GM12878 (cell line): ENCODE results near the gene TTC29. TPM values are rescaled to one million over a fixed set of nuclear protein-coding genes. Genes with fewer than 3 reads are reported as not detected.

Source experiments
- ATAC-seq: fragments of 200-7000 bp; cut with Tn5 transposase; 3 replicates; pipeline ENCODE4 v1.9.1; 2020; ENCODE audit warnings: mild to moderate bottlenecking, moderate library complexity
- BruUV-seq: library from RNA; stranded (reverse); fragments of 400-500 nt; replicated peaks from 2 replicates; lab custom pipeline; 2021; lab: Mats Ljungman, UMichigan
- CTCF ChIA-PET: fragments of 300-600 bp; sonication (Branson Sonifier 250); formaldehyde crosslinking; extraction: SDS; loops from one replicate; lab custom pipeline; 2021; ENCODE audit warnings: inconsistent platforms; lab: Yijun Ruan, JAX
- POLR2A ChIA-PET: fragments of 350-600 bp; formaldehyde crosslinking; extraction: SDS; loops from one replicate; lab custom pipeline; 2021; ENCODE audit warnings: inconsistent platforms; lab: Charles Lee
- RAD21 ChIA-PET: fragments of 300-600 bp; sonication (Branson Sonifier 250); formaldehyde crosslinking; loops from one replicate; lab custom pipeline; 2023; ENCODE audit warnings: antibody characterized with exemption; ENCODE audit not compliant: unreplicated experiment; lab: Charles Lee
- SMC1A ChIA-PET: fragments of 300-600 bp; sonication (Branson Sonifier 250); formaldehyde crosslinking; loops from one replicate; lab custom pipeline; 2023; ENCODE audit not compliant: unreplicated experiment, uncharacterized antibody; lab: Charles Lee
- DNase-seq: peaks from one replicate; pipeline ENCODE4 v3.0.0-alpha.2; 2011; ENCODE audit warnings: low read depth, low spot score
- FAIRE-seq: peaks from 3 replicates; lab custom pipeline; 2011; peaks lifted over from hg19 to GRCh38; lab: Jason Lieb, UNC
- H2AFZ ChIP-seq: 2 replicates; pipeline ENCODE4 v1.6.0; 2011; ENCODE audit warnings: low read depth, low read length, control low read depth; ENCODE audit not compliant: control insufficient read depth
- H3K27ac ChIP-seq: 2 replicates; pipeline ENCODE4 v1.5.1; 2011; ENCODE audit warnings: control low read depth; ENCODE audit not compliant: control insufficient read depth, insufficient read depth
- H3K27me3 ChIP-seq, 2 experiments: replicated peaks in 1 of 2; 2 replicates each; pipeline versions ENCODE4 v1.6.0 to v1.6.1; 2011; ENCODE audit warnings: low read length in 1 of 2; ENCODE audit not compliant: control insufficient read depth in 2 of 2, insufficient read depth in 2 of 2
- H3K36me3 ChIP-seq, 2 experiments: 2 replicates each; pipeline ENCODE4 v1.5.1; 2011; ENCODE audit warnings: low read length in 1 of 2; ENCODE audit not compliant: control insufficient read depth in 2 of 2, insufficient read depth in 2 of 2
- H3K4me1 ChIP-seq: 2 replicates; pipeline ENCODE4 v1.6.1; 2011; ENCODE audit warnings: mild to moderate bottlenecking, low read length, moderate library complexity, mixed read lengths; ENCODE audit not compliant: control insufficient read depth, insufficient read depth
- H3K4me2 ChIP-seq: 2 replicates; pipeline ENCODE4 v1.6.0; 2011; ENCODE audit warnings: control low read depth; ENCODE audit not compliant: control insufficient read depth, insufficient read depth
- H3K4me3 ChIP-seq: fragments of 200-600 bp; sonication (generic); 2 replicates; pipeline ENCODE4 v1.5.1; 2016
- H3K79me2 ChIP-seq: 2 replicates; pipeline ENCODE4 v1.6.0; 2011; ENCODE audit warnings: low read length; ENCODE audit not compliant: control insufficient read depth, insufficient read depth
- H3K9ac ChIP-seq: 2 replicates; pipeline ENCODE4 v1.8.0; 2011; ENCODE audit warnings: low read length, control low read depth, mixed read lengths; ENCODE audit not compliant: control insufficient read depth, insufficient read depth
- H3K9me3 ChIP-seq: replicated peaks from 3 replicates; pipeline ENCODE4 v1.5.1; 2011; ENCODE audit warnings: mild to moderate bottlenecking, low read length; ENCODE audit not compliant: control insufficient read depth, insufficient read depth
- H4K20me1 ChIP-seq: 2 replicates; pipeline ENCODE4 v1.6.0; 2011; ENCODE audit not compliant: control insufficient read depth, insufficient read depth
- BACH1 ChIP-seq: fragments of 450-650 bp; IDR thresholded peaks from 2 replicates; pipeline ENCODE4 v1.6.1; 2017; ENCODE audit warnings: mild to moderate bottlenecking, borderline replicate concordance
- HCFC1 ChIP-seq: fragments of 150-350 bp; IDR thresholded peaks from 2 replicates; pipeline ENCODE4 v1.6.1; 2014; ENCODE audit warnings: low read length
- LARP7 ChIP-seq: fragments of 450-650 bp; IDR thresholded peaks from 2 replicates; pipeline ENCODE4 v1.6.1; 2017; ENCODE audit warnings: mild to moderate bottlenecking
- PML ChIP-seq: IDR thresholded peaks from 2 replicates; pipeline ENCODE4 v1.6.1; 2012; ENCODE audit warnings: low read length, inconsistent platforms
- POU2F2 ChIP-seq: IDR thresholded peaks from 3 replicates; pipeline ENCODE4 v1.6.1; 2011; ENCODE audit warnings: low read depth, mild to moderate bottlenecking, low read length, borderline replicate concordance
- RCOR1 ChIP-seq: conservative IDR thresholded peaks from 2 replicates; pipeline ENCODE4 v1.6.1; 2012; ENCODE audit warnings: low read depth, low read length, improper control_type of control experiment
- SUPT20H ChIP-seq: IDR thresholded peaks from 2 replicates; pipeline ENCODE4 v1.6.1; 2011; ENCODE audit warnings: low read depth, mild to moderate bottlenecking, low read length, moderate library complexity, borderline replicate concordance; ENCODE audit not compliant: control insufficient read depth
- ZSCAN29 ChIP-seq: fragments of 450-650 bp; IDR thresholded peaks from 2 replicates; pipeline ENCODE4 v1.6.1; 2017; ENCODE audit warnings: mild to moderate bottlenecking, moderate library complexity
- WGBS: methylation state at CpG from one replicate; pipeline ENCODE4 v1.1.6; 2016; ENCODE audit warnings: low lambda C conversion rate; ENCODE audit not compliant: insufficient replicate concordance, insufficient coverage; ENCODE audit errors: missing lambda C conversion rate; 5-methylcytosine and 5-hydroxymethylcytosine counted together
- in situ Hi-C: fragments of 300-500 bp; cut with MboI; formaldehyde crosslinking; loops from 9 replicates; pipeline ENCODE4 v1.14.3; 2018; ENCODE audit warnings: mixed read lengths
- intact Hi-C: fragments of 100-400 bp; cut with micrococcal nuclease; formaldehyde crosslinking; loops from one replicate; pipeline ENCODE4 v1.14.2; 2022; ENCODE audit not compliant: unreplicated experiment
- polyA plus RNA-seq, 11 experiments: library from polyadenylated mRNA; depleted of rRNA in 4 of 11; unstranded in 6 of 11; stranded (reverse) in 5 of 11; fragments of >200 nt; fragmentation: Nextera tagmentation in 4 of 11; fragmentation: Illumina TruSeq in 1 of 11; extraction: Ambion mirVana in 4 of 11; extraction: Trizol in 1 of 11; gene quantifications; 1 replicate in 1 of 11; 2 replicates in 10 of 11; pipeline versions ENCODE4 v1.2.1 to v1.2.3, GENCODE V29; 2011 to 2016; ENCODE audit warnings: inconsistent platforms in 2 of 11, missing spikeins in 2 of 11, low read depth in 1 of 11
- total RNA-seq, 4 experiments: library from RNA; depleted of rRNA in 3 of 4; stranded (reverse); fragments of >200 nt in 3 of 4; fragmentation: Illumina TruSeq in 1 of 4; extraction: Trizol in 1 of 4; gene quantifications; 2 replicates each; pipeline versions ENCODE4 v1.2.1 to v1.2.3, GENCODE V29; 2013 to 2021
- TF ChIP-seq, protein P1 (sequence below): IDR thresholded peaks from 2 replicates; pipeline ENCODE4 v1.6.1; 2011; ENCODE audit warnings: low read depth, mild to moderate bottlenecking, low read length, moderate library complexity, borderline replicate concordance; ENCODE audit errors: extremely low read depth

The TTC29 gene
- total and polyA plus RNA-seq, 10 of the 15 experiments (the other 5 are each of a cell fraction or from before 2014, with no cell fraction given): not detected

DNA sequence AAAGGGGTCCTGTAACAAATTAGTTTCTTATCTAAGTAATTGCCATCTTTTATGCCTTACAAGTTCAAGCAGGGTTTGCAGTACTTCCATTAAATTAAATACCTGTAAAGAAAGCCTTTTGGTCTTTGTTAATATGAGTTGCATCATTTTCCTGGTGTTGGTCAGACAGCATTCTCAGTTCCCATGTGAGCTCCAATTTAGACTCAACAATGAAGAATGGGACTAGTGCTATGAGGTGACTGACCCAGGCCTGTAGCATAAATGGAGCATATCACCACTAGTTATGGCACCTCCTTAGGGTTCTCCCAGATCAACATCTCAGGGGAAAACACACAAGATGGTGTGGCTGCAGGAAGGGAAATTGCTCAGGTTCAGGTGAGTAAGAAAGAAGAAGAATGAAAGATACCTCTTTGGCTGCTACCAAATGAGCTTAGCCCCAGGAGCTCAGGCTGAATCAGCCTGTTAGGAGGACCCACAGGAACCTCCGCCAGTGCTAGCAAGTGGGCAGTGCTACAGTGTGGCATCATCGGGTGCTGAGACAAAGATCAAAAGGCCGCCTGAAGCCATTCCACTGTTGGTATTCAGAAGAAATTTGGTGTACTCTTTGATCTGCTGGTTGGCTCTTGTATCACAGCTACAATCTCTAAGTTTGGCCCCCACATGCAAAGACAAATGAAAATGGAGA, 1.8 kb downstream of the TTC29 start:
- ATAC-seq (no peak), DNase-seq (no peak), FAIRE-seq (no peak)
- H4K20me1 ChIP-seq: no peaks in the 10 kb centered on the region
- H3K9ac ChIP-seq: no peak overlapping the region
- CTCF ChIA-PET: interaction anchor here (0.6 to 1.0 kb wide), 3 partner anchors 28 to 601 kb away, joined by 3 to 4 read pairs (median 4); no protein-coding TSS in a partner anchor
- BruUV-seq: no TSS peak
- no peak overlapping the region for H2AFZ ChIP-seq
- SMC1A ChIA-PET: interaction anchor here (1.1 to 1.4 kb wide), 2 partner anchors 10 to 16 kb away, joined by 3 read pairs; no protein-coding TSS in a partner anchor
- no peak overlapping the region for H3K4me2 ChIP-seq
- no peaks in the 10 kb centered on the region for H3K79me2 ChIP-seq
- POLR2A ChIA-PET: no interaction called here
- H3K4me1 ChIP-seq: peaks cover 9% of the 10 kb centered on the region
- RAD21 ChIA-PET: no interaction called here
- intact Hi-C loops: no loop called here
- H3K27me3 ChIP-seq: peaks cover 0 to 4% of the 10 kb centered on the region in 2 experiments; a peak in 3 of 4 replicates
- no peaks in the 10 kb centered on the region for H3K36me3 ChIP-seq
- 75% methylated on average over 3 of the region's 3 CpGs for WGBS
- no peaks in the 10 kb centered on the region for H3K9me3 ChIP-seq
- in situ Hi-C loops: no loop called here
- H3K4me3 ChIP-seq: no peak overlapping the region
- no peak overlapping the region for H3K27ac ChIP-seq
- TF ChIP-seq RCOR1: no peak
- TF ChIP-seq LARP7: no peak
- no peak for TF ChIP-seq ZSCAN29
- no peak for TF ChIP-seq HCFC1
- TF ChIP-seq, protein P1, sequence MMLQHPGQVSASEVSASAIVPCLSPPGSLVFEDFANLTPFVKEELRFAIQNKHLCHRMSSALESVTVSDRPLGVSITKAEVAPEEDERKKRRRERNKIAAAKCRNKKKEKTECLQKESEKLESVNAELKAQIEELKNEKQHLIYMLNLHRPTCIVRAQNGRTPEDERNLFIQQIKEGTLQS: no peak
- TF ChIP-seq PML: no peak
- TF ChIP-seq BACH1: no peak
- no peak for TF ChIP-seq SUPT20H
- TF ChIP-seq POU2F2: no peak
